GM19463 (cell line): ENCODE measurements around the gene PLAU.

Source experiments
- ATAC-seq: cut with Tn5 transposase; IDR thresholded peaks from one replicate; pipeline ENCODE4 v1.9.1; 2021; ENCODE audit warnings: mild to moderate bottlenecking, moderate library complexity; ENCODE audit not compliant: unreplicated experiment

PLAU gene

GRCh38 chr10:73910764-73911552 lies at the start of gene PLAU:
PLAU (plus strand) TSS chr10:73911132; CDS start chr10:73911556, 424 bp downstream.
- ATAC-seq, result no peak

GRCh38 chr10:73862011-73862410 lies 48.9 kb upstream of the PLAU start:
- ATAC-seq, result no peak

GRCh38 chr10:73863039-73863817 lies 47.7 kb upstream of the PLAU start:
- ATAC-seq, result no peak

GRCh38 chr10:73864229-73864628 lies 46.7 kb upstream of the PLAU start:
- no peak for ATAC-seq

- ATAC-seq, result no peak
These were observed 45.8 kb upstream of the PLAU start for GRCh38 chr10:73865107-73865458.

- peak; percentile 81 for ATAC-seq
These were observed 45.2 kb upstream of the PLAU start for GRCh38 chr10:73865459-73866442.

- no peak for ATAC-seq
These were observed 44.3 kb upstream of the PLAU start for GRCh38 chr10:73866621-73867020.

GRCh38 chr10:73867126-73867807 lies 43.7 kb upstream of the PLAU start:
- ATAC-seq, result no peak

GRCh38 chr10:73867871-73868631 lies 42.9 kb upstream of the PLAU start:
- ATAC-seq, result no peak

- no peak for ATAC-seq
These were observed 42.2 kb upstream of the PLAU start for GRCh38 chr10:73868655-73869195.

GRCh38 chr10:73871295-73872189 lies 39.4 kb upstream of the PLAU start:
- ATAC-seq, result no peak

- ATAC-seq, result no peak
These were observed 38.7 kb upstream of the PLAU start for GRCh38 chr10:73872190-73872710.

GRCh38 chr10:73873142-73873837 lies 37.6 kb upstream of the PLAU start:
- no peak for ATAC-seq

- no peak for ATAC-seq
These were observed 37.1 kb upstream of the PLAU start for GRCh38 chr10:73873838-73874215.

- ATAC-seq, result peak; percentile 84
These were observed 36.4 kb upstream of the PLAU start, which contains the start of gene CAMK2G for GRCh38 chr10:73874267-73875138. CAMK2G (minus strand) TSS chr10:73874555; CDS start chr10:73874461, 94 bp downstream.

- peak; percentile 2 for ATAC-seq
These were observed 35.8 kb upstream of the PLAU start for GRCh38 chr10:73875139-73875475.

- no peak for ATAC-seq
These were observed 34.8 kb upstream of the PLAU start for GRCh38 chr10:73876157-73876556.
